ENCODE data around the gene CHD6.

The CHD6 gene

GRCh38 chr20:41524980-41525613 lies 93.1 kb downstream of the CHD6 start (continued):
- no peak for TF ChIP-seq IKZF3 (tag by site-specific recombination; IDR thresholded peaks at IDR 0.05)
- TF ChIP-seq ZNF157 (tag by site-specific recombination; IDR thresholded peaks at IDR 0.05), result no peak
- peak; percentile 62; the same call in 1 of the 2 replicates for TF ChIP-seq ZNF341 (tag by site-specific recombination; IDR thresholded peaks at IDR 0.05; ENCODE audit: low read depth)
- TF ChIP-seq EGR2 (tag by site-specific recombination; IDR thresholded peaks at IDR 0.05; ENCODE audit: low read depth), result peak; percentile 82
- TF ChIP-seq ZNF10 (tag by site-specific recombination; IDR thresholded peaks at IDR 0.05), result no peak
- TF ChIP-seq ZBTB20 (tag by site-specific recombination; IDR thresholded peaks at IDR 0.05), result peak; percentile 26; the same call in 1 of the 2 replicates

GRCh38 chr20:41523857-41524256 lies 94.3 kb downstream of the CHD6 start:
- Histone ChIP-seq H3K4me1 (ENCODE audit: control insufficient read depth, insufficient read depth, low read length) (peaks cover 12% of the 10 kb centered on the region), H3K27ac (ENCODE audit: extremely low read depth, low read depth, low read length) (no peak overlapping the region), H3K4me3 (ENCODE audit: low read depth, low read length) (no peak overlapping the region), H3K9me3 (ENCODE audit: control insufficient read depth, insufficient read depth, low read depth, low read length) (no peaks in the 10 kb centered on the region), H3K36me3 (ENCODE audit: control insufficient read depth in 2 of 2, insufficient read depth in 1 of 2, low read length in 2 of 2) (peaks cover 0 to 5% of the 10 kb centered on the region in 2 experiments; a peak in 1 of 3 replicates)
- TF ChIP-seq TRIM28 (IDR thresholded peaks at IDR 0.05; ENCODE audit: borderline replicate concordance, low read length), result no peak
- TF ChIP-seq, protein P1, sequence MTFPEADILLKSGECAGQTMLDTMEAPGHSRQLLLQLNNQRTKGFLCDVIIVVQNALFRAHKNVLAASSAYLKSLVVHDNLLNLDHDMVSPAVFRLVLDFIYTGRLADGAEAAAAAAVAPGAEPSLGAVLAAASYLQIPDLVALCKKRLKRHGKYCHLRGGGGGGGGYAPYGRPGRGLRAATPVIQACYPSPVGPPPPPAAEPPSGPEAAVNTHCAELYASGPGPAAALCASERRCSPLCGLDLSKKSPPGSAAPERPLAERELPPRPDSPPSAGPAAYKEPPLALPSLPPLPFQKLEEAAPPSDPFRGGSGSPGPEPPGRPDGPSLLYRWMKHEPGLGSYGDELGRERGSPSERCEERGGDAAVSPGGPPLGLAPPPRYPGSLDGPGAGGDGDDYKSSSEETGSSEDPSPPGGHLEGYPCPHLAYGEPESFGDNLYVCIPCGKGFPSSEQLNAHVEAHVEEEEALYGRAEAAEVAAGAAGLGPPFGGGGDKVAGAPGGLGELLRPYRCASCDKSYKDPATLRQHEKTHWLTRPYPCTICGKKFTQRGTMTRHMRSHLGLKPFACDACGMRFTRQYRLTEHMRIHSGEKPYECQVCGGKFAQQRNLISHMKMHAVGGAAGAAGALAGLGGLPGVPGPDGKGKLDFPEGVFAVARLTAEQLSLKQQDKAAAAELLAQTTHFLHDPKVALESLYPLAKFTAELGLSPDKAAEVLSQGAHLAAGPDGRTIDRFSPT (tag by site-specific recombination; IDR thresholded peaks at IDR 0.05), result no peak
- TF ChIP-seq, protein P2, sequence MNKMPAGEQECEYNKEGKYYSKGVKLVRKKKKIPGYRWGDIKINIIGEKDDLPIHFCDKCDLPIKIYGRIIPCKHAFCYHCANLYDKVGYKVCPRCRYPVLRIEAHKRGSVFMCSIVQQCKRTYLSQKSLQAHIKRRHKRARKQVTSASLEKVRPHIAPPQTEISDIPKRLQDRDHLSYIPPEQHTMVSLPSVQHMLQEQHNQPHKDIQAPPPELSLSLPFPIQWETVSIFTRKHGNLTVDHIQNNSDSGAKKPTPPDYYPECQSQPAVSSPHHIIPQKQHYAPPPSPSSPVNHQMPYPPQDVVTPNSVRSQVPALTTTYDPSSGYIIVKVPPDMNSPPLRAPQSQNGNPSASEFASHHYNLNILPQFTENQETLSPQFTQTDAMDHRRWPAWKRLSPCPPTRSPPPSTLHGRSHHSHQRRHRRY (tag by site-specific recombination; IDR thresholded peaks at IDR 0.05), result no peak
- TF ChIP-seq ZBTB17 (tag by site-specific recombination; IDR thresholded peaks at IDR 0.05), result no peak
- TF ChIP-seq ZFP41 (tag by site-specific recombination; IDR thresholded peaks at IDR 0.05; ENCODE audit: borderline replicate concordance), result no peak
- TF ChIP-seq SP2 (tag by site-specific recombination; IDR thresholded peaks at IDR 0.05), result no peak
- no peak for TF ChIP-seq WT1 (tag by site-specific recombination; IDR thresholded peaks at IDR 0.05)
- no peak for TF ChIP-seq ZNF664 (tag by site-specific recombination; IDR thresholded peaks at IDR 0.05)
- TF ChIP-seq ZBTB48 (tag by site-specific recombination; IDR thresholded peaks at IDR 0.05), result no peak
- no peak for TF ChIP-seq FEZF1 (tag by site-specific recombination; IDR thresholded peaks at IDR 0.05)
- TF ChIP-seq, protein P3, sequence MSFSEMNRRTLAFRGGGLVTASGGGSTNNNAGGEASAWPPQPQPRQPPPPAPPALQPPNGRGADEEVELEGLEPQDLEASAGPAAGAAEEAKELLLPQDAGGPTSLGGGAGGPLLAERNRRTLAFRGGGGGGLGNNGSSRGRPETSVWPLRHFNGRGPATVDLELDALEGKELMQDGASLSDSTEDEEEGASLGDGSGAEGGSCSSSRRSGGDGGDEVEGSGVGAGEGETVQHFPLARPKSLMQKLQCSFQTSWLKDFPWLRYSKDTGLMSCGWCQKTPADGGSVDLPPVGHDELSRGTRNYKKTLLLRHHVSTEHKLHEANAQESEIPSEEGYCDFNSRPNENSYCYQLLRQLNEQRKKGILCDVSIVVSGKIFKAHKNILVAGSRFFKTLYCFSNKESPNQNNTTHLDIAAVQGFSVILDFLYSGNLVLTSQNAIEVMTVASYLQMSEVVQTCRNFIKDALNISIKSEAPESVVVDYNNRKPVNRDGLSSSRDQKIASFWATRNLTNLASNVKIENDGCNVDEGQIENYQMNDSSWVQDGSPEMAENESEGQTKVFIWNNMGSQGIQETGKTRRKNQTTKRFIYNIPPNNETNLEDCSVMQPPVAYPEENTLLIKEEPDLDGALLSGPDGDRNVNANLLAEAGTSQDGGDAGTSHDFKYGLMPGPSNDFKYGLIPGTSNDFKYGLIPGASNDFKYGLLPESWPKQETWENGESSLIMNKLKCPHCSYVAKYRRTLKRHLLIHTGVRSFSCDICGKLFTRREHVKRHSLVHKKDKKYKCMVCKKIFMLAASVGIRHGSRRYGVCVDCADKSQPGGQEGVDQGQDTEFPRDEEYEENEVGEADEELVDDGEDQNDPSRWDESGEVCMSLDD (tag by site-specific recombination; IDR thresholded peaks at IDR 0.05), result no peak
- no peak for TF ChIP-seq ZBTB49 (tag by site-specific recombination; IDR thresholded peaks at IDR 0.05; ENCODE audit: low read depth)
- no peak for TF ChIP-seq ZNF654 (tag by site-specific recombination; IDR thresholded peaks at IDR 0.05; ENCODE audit: low read depth)
- no peak for TF ChIP-seq ZNF501 (tag by site-specific recombination; IDR thresholded peaks at IDR 0.05)
- TF ChIP-seq PRDM10 (tag by site-specific recombination; IDR thresholded peaks at IDR 0.05), result no peak
- no peak for TF ChIP-seq ZNF202 (tag by site-specific recombination; IDR thresholded peaks at IDR 0.05; ENCODE audit: borderline replicate concordance)
- TF ChIP-seq ZNF155 (tag by site-specific recombination; IDR thresholded peaks at IDR 0.05), result no peak
- CTCF ChIA-PET, result interaction anchor here (0.6 kb wide), 1 partner anchor 10 kb away, joined by 3 read pairs; no protein-coding TSS in a partner anchor
- POLR2A ChIA-PET, result no interaction called here
